ES-I3 (cell line): ENCODE data around the gene SHANK2.

Source experiments
- H3K36me3 ChIP-seq: 2 replicates; pipeline ENCODE4 v1.6.1; 2013; ENCODE audit warnings: mild to moderate bottlenecking, low read length, control low read depth, moderate library complexity; ENCODE audit not compliant: insufficient read depth
- H3K4me1 ChIP-seq: 2 replicates; pipeline ENCODE4 v1.6.1; 2013; ENCODE audit warnings: mild to moderate bottlenecking, control low read depth, low read length; ENCODE audit not compliant: insufficient read depth
- H3K9ac ChIP-seq: 2 replicates; pipeline ENCODE4 v1.6.1; 2013; ENCODE audit warnings: low read depth, mild to moderate bottlenecking, low read length, moderate library complexity
- H3K9me3 ChIP-seq: 2 replicates; pipeline ENCODE4 v1.6.1; 2013; ENCODE audit warnings: mild to moderate bottlenecking, low read length, moderate library complexity; ENCODE audit not compliant: control insufficient read depth, insufficient read depth

SHANK2 gene

GRCh38 chr11:71252269-71252769 is at the start of gene SHANK2:
Gene SHANK2, minus strand, starts transcription at chr11:71252577. Its CDS starts 105,251 bp downstream, at chr11:71147326.
- 0 out of 2 replicates have a peak, but pooled peaks cover 2% of the 10 kb centered on the region for H3K9me3 ChIP-seq
- peak within 1 kb of the TSS; percentile 75 for H3K9ac ChIP-seq
- H3K4me1 ChIP-seq = peaks cover 34% of the 10 kb centered on the region
- H3K36me3 ChIP-seq = no peaks in the 10 kb centered on the region

GRCh38 chr11:71301858-71302533 is 49.6 kb upstream of the SHANK2 start:
- Histone ChIP-seq H3K9me3 (no peaks in the 10 kb centered on the region), H3K4me1 (no peaks in the 10 kb centered on the region; the same call in 1 of the 2 replicates), H3K36me3 (no peaks in the 10 kb centered on the region), H3K9ac (no peak overlapping the region)

DNA sequence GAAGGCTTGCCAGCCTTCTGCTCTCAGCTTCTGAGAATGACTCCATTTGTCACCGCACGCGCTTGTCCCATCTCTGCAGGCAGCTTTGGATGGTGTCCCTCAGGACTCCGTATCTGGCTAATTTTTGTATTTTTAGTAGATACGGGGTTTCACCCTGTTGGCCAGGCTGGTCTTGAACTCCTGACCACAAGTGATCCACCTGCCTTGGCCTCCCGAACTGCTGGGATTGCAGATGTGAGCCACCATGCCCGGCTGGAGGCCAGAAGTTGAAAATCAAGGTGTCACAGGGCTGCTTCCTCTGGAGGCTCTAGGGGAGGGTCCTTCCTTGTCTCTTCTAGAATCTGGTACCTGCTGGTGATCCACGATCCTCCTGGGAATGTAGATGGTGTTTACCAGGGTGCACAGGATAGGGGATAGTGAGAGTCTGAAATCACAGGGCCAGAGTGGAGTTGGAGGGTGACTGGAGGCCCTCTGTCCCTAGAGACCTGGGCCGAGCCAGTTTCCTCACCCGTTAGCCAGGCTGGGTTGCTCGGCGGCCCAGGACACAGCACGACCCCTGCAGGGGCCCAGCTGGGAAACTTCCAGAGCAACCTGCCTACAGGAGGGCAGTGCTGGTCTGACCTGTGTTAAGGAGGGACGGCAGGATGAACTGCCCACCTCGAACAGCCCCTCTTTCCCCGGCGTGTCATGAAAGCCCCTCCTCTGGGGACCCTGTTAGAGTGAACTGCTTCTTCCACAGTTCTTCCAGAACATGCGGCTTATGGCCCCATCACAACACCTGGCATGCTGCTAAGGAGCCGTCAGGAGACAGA is 48.9 kb upstream of the SHANK2 start:
- Histone ChIP-seq H3K9ac (no peak overlapping the region), H3K36me3 (no peaks in the 10 kb centered on the region), H3K9me3 (no peaks in the 10 kb centered on the region), H3K4me1 (no peaks in the 10 kb centered on the region; the same call in 1 of the 2 replicates)

- H3K36me3 ChIP-seq = no peaks in the 10 kb centered on the region
- H3K9me3 ChIP-seq = no peaks in the 10 kb centered on the region
- H3K4me1 ChIP-seq = no peaks in the 10 kb centered on the region; the same call in 1 of the 2 replicates
- H3K9ac ChIP-seq = no peak overlapping the region
These were observed 47.8 kb upstream of the SHANK2 start for GRCh38 chr11:71300187-71300586.

DNA sequence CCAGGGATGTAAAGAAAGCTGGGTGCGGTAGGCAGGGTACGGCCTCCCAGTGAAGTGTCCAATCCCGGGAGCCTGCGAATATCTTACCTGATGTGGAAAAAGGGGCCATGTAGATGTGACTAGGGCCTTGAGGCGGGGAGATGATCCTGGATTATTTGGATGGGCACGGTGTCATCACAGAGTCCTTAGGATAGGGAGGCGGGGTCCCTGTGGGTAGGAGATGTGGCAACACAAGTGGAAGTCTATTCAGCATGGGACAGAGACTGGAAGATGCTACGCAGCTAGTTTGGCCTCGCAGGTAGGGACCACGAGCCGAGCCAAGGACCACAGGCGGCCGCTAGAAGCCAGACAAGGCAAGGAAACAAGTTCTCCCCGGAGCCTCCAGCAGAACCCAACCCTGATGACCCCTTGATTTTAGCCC is 46.4 kb upstream of the SHANK2 start:
- no peaks in the 10 kb centered on the region; the same call in 1 of the 2 replicates for H3K4me1 ChIP-seq
- no peak overlapping the region for H3K9ac ChIP-seq
- no peaks in the 10 kb centered on the region for H3K9me3 ChIP-seq
- H3K36me3 ChIP-seq = no peaks in the 10 kb centered on the region

- Histone ChIP-seq H3K4me1 (no peaks in the 10 kb centered on the region; the same call in 1 of the 2 replicates), H3K36me3 (no peaks in the 10 kb centered on the region), H3K9me3 (no peaks in the 10 kb centered on the region; the same call in 1 of the 2 replicates), H3K9ac (no peak overlapping the region)
These were observed 45.7 kb upstream of the SHANK2 start for GRCh38 chr11:71298016-71298550.

- H3K36me3 ChIP-seq = no peaks in the 10 kb centered on the region
- no peaks in the 10 kb centered on the region; the same call in 1 of the 2 replicates for H3K4me1 ChIP-seq
- H3K9ac ChIP-seq = no peak overlapping the region
- peaks cover 3% of the 10 kb centered on the region; the same call in 1 of the 2 replicates for H3K9me3 ChIP-seq
These were observed 42.6 kb upstream of the SHANK2 start for GRCh38 chr11:71294846-71295600.

- peaks cover 3% of the 10 kb centered on the region; the same call in 1 of the 2 replicates for H3K9me3 ChIP-seq
- H3K4me1 ChIP-seq = no peaks in the 10 kb centered on the region
- H3K9ac ChIP-seq = no peak overlapping the region
- H3K36me3 ChIP-seq = no peaks in the 10 kb centered on the region
These were observed 41.8 kb upstream of the SHANK2 start for GRCh38 chr11:71293961-71294782.

- Histone ChIP-seq H3K9ac (no peak overlapping the region), H3K4me1 (no peaks in the 10 kb centered on the region), H3K9me3 (peaks cover 3% of the 10 kb centered on the region; the same call in 1 of the 2 replicates), H3K36me3 (no peaks in the 10 kb centered on the region)
These were observed 34.6 kb upstream of the SHANK2 start for GRCh38 chr11:71286701-71287643.

DNA sequence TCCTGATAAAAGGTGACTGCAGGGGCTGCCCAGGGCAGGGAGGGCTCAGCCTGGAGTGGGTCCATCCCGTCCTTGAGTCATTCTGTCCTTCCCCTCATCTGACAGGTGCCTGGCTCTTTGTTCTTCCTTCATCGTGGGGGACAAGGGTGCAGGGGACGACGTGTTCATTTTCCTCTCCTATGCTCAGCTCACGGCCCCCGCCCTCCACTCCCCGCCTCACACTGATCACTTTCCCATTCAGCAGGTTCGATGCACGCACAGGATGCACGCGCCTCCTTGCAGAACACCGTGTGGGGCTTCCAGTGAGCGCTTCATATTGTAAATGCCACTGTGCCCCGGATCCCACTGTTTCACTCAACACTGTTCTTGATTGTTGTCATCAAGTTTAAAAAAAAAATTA is 32.7 kb upstream of the SHANK2 start:
- H3K36me3 ChIP-seq = no peaks in the 10 kb centered on the region
- no peaks in the 10 kb centered on the region for H3K9me3 ChIP-seq
- H3K4me1 ChIP-seq = no peaks in the 10 kb centered on the region
- H3K9ac ChIP-seq = no peak overlapping the region

DNA sequence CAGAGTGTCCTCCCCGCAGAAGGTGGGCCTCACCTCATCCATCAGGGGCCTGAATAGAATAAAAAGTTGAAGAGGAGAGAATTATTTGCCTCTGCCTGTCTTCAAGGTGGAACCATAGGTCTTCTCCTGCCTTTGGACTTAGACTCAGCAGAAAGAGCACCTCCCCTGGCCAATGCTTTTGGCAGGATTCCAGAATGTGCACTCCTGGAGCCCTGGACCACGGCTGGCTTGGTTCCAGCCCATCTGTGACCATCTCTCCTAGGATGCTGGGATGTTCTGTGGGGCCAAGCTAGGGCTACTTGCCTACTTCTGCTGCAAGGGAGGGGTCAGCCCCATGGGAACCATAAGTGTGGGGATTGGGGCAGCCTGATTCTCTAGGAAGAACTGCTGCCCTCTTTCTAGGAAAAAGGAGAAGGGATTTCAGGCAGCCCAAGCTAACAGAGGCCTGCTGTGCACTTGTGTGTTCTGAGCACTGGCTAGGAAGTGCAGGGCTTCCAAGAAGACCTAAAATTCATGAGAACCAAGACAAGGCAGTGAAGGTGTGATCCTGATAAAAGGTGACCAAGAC is 32.2 kb upstream of the SHANK2 start:
- no peaks in the 10 kb centered on the region for H3K9me3 ChIP-seq
- H3K9ac ChIP-seq = no peak overlapping the region
- H3K36me3 ChIP-seq = no peaks in the 10 kb centered on the region
- H3K4me1 ChIP-seq = no peaks in the 10 kb centered on the region

DNA sequence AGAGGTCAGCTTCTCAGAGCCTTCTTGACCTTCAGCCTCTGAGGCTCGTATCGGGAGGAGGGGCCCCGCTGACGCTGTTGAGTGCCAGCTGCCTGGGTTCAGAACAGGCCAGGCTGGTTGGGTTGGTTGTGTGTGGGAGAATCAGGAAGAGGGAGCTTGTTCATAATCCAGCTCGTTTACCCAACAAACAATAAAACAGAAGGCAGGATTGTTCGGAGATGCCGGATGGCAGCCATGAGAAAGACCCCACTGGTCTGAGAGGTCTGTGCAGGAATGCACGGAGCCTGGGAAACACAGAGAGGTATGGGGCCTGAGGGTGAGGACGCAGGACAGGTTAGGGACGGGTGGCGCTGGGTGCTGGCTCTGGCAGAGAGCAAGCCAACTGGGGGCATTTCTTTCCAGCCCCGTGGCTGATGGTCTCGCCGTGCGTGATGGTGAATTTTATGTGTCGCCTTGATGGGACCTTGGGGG is 31.6 kb upstream of the SHANK2 start:
- no peaks in the 10 kb centered on the region for H3K36me3 ChIP-seq
- H3K4me1 ChIP-seq = no peaks in the 10 kb centered on the region
- H3K9me3 ChIP-seq = no peaks in the 10 kb centered on the region
- no peak overlapping the region for H3K9ac ChIP-seq
